GM21619 (cell line): Measurements from ENCODE around the gene SHISA8.
"Not testable (repeated sequence)": the region's sequence is repeated elsewhere in the genome, so short reads cannot be mapped to it uniquely, and the experiment has no call there.

ENCODE experiments used
- ATAC-seq: cut with Tn5 transposase; IDR thresholded peaks from one replicate; pipeline ENCODE4 v1.9.1; 2021; ENCODE audit not compliant: unreplicated experiment

The SHISA8 gene

GRCh38 chr22:41900652-41901312 is 14.1 kb downstream of the SHISA8 start:
- no peak for ATAC-seq

- no peak for ATAC-seq
These were observed 14.8 kb downstream of the SHISA8 start for GRCh38 chr22:41899992-41900651.

GRCh38 chr22:41899110-41899509 is 15.8 kb downstream of the SHISA8 start:
- no peak for ATAC-seq

GRCh38 chr22:41898645-41899044 is 16.2 kb downstream of the SHISA8 start:
- no peak for ATAC-seq

- ATAC-seq = no peak
These were observed 21.1 kb downstream of the SHISA8 start for GRCh38 chr22:41893591-41894375.

- ATAC-seq = no peak
These were observed 22.2 kb downstream of the SHISA8 start for GRCh38 chr22:41892721-41893120.

- no peak for ATAC-seq
These were observed 23.5 kb downstream of the SHISA8 start for GRCh38 chr22:41891407-41891806.

- no peak for ATAC-seq
These were observed 26.2 kb downstream of the SHISA8 start for GRCh38 chr22:41888627-41889200.

GRCh38 chr22:41885516-41885915 is 29.4 kb downstream of the SHISA8 start:
- no peak for ATAC-seq

GRCh38 chr22:41885116-41885515 is 29.8 kb downstream of the SHISA8 start:
- ATAC-seq = no peak

GRCh38 chr22:41883400-41883799 is 31.5 kb downstream of the SHISA8 start:
- ATAC-seq = no peak

- no peak for ATAC-seq
These were observed 34.2 kb downstream of the SHISA8 start for GRCh38 chr22:41880653-41881052.

- ATAC-seq = no peak
These were observed 38.2 kb downstream of the SHISA8 start for GRCh38 chr22:41876675-41877074.

GRCh38 chr22:41876275-41876674 is 38.6 kb downstream of the SHISA8 start:
- no peak for ATAC-seq

GRCh38 chr22:41875531-41876270 is 39.2 kb downstream of the SHISA8 start:
- ATAC-seq = no peak

GRCh38 chr22:41874090-41874489 is 40.8 kb downstream of the SHISA8 start:
- no peak for ATAC-seq

- no peak for ATAC-seq
These were observed 41.5 kb downstream of the SHISA8 start for GRCh38 chr22:41873391-41873790.

GRCh38 chr22:41870786-41871185 is 44.1 kb downstream of the SHISA8 start:
- ATAC-seq = no peak

- not testable (repeated sequence) for ATAC-seq
These were observed 44.8 kb downstream of the SHISA8 start for GRCh38 chr22:41870081-41870480.

GRCh38 chr22:41868556-41868955 is 46.3 kb downstream of the SHISA8 start:
- no peak for ATAC-seq

- no peak for ATAC-seq
These were observed 51.4 kb downstream of the SHISA8 start for GRCh38 chr22:41863472-41863871.
